HG02970 (cell line): ENCODE results near the gene RAB21.
"Not testable (repeated sequence)": the region's sequence is repeated elsewhere in the genome, so short reads cannot be mapped to it uniquely, and the experiment has no call there.

Experiments
- ATAC-seq: cut with Tn5 transposase; IDR thresholded peaks from one replicate; pipeline ENCODE4 v1.9.1; 2021; ENCODE audit warnings: mild to moderate bottlenecking, moderate library complexity, moderate number of reproducible peaks; ENCODE audit not compliant: unreplicated experiment, low FRiP score

RAB21 gene

DNA sequence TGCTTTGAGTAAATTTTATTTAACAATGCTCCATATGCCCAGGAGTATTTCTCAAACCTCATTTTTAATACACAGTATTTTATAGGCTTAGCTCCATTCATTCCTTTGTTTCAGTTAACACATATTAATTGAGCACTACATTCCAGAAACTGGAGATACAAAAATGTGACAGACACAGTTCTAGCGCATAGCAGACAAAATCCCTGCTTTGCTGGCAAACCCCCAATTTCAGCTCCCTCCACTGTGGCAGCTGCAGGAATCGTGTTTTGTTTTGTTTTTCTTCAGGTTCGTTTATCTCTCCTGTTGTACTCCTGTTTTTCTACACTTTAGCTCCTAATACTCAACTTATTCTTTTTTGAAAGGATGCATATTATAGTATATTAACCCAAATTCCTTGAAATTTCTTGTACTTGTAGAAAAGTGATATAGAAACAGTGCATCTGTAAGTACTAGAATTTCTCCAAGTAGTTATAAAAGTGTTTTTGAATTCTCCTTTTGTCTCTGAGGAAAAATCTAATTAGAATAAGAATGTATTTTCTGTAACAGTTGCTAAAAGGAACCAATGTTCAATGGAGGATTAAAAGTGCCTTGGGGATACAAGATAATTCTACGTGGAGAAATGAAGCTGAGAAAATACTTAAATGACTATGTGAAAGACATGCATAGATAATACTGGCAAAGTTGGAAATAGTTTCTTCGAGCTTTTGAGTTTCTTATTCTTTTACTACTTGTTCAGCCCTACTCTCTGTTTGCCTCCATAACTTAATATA lies 6.4 kb upstream of the RAB21 start:
- no peak for ATAC-seq

DNA sequence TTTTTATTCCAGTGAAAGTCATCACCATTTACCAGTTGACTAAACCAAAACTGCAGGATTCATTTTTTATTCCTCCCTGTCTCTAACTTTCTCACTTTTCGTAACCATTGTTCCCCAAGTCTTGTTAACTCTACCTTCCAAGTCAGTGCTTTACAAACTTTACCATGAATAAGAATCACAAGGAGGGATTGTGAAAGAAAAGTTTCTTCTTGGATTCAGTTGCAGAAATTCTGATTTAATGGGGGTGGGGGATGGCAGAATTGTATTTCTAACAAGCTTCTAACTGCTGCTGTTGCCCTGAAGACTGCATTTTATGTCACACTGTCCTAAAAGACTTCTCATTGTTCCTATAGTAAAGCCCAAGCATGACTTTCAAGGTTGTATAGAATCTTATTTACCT lies 5.0 kb upstream of the RAB21 start:
- ATAC-seq: no peak

DNA sequence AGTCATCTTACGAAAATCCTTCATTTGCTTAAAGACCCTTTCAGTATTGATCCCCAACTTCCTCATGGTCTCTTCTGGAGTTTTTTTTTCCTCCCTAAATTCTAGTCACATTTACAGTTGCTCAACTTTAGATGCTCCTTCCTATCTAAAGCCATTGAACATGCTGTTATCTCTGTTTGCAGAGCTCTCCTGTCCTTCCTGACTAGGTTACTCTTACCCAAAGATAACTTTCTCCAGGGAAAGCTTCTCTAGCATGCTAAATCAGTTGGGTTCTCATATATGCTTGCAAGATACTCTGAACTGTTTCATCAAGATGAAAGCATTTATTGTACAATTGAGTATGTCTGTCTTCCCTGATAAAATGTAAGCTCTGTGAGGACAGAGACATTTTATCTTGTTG lies 1.8 kb upstream of the RAB21 start:
- no peak for ATAC-seq

DNA sequence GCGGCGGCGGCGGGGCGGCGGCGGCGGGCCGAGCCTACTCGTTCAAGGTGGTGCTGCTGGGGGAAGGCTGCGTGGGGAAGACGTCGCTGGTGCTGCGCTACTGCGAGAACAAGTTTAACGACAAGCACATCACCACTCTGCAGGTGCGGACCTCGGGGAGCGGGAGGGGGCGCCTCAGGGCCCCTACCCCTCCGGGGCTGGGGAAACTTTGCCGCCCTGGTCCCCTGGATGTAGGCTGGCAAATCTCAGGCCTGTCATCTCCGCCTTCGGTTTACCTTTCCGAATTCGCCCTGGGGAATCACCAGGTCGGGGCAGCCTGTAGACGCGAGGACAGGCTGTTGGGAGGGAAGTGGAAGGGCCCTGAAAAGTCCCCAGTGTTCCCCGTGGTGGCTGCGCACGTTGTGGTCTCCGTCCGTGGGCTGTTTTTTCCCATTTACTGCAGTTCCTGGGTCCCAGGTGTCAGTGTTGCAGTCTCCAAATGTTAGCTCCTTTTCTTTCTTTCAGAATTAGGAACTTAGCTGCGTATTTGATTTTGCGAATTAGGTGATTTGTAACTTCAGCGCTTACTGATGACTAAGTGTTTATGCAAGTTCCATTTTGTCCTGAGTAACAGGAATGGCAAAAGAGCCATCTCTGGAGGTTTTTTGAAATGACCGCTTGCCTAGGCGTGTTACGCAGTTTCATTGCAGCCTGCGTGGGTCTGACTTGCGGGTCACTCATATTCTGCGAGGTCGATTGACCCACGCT lies 656 bp downstream of the RAB21 start:
- peak; percentile 50 for ATAC-seq

DNA sequence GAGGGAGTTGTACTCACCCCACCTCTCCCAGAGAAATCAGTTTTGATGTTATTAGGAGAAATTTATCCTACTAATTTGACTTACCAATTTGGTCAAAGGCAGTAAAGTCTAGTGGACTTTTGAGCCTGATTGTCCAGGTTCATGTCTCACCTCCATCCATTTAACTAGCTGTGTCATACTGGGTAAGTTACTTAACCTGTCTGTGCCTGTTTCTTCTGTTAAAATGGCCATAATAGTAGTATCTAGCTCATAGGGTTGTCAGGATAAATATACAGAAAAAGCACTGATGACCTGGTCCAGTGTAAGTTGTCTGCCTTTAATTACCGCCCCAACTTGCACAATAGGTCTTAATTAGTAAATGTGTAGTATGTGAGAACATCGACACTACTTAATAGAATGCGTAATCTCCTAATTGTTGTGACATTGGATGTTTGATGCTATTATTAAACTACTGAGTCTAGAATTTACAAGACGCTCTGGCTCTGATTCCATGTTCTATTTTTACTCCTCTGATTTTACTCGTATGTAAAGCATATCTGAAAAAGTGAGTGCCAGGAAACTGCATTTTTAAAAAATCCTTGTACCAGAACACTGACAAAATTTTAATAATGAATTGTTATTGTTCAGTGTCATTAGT lies 1.5 kb downstream of the RAB21 start:
- no peak for ATAC-seq

DNA sequence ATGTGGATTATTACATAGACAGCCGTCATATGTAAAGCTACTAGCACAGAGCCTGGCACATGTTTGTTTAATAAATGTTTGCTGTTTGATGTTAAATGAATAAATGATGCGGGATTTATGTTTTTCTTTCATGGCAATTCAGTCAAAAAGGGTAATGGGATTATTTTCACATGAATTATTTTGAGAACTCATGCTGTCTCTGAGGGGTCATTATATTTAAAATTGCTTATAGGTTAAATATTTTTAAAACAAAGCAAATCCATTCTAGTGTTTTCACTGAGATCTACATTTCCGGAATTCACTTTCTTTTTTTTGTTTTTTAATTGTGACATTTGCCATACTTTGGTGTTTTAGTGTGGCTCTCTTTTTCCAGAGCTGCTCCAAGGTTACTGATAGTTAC lies 5.3 kb downstream of the RAB21 start:
- ATAC-seq: no peak

DNA sequence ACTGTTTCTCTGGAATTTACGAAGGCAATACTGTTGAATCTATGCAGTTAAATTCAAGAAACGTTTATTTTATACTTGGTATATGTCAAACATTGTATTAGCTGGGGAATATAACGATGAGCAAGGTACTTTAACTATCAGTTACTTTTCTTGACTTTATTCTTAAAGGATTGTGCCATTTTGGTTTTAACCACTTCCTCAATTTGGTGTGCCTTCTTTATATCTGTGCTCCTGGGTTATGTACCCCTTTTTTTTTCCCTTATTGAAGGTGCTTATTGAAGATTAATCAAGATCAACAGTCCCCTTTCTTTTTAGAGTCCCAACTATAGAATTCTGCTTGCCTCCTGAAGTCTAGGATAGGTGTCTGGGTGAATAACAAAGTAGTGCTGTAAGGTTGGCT lies 5.8 kb downstream of the RAB21 start:
- ATAC-seq: no peak

DNA sequence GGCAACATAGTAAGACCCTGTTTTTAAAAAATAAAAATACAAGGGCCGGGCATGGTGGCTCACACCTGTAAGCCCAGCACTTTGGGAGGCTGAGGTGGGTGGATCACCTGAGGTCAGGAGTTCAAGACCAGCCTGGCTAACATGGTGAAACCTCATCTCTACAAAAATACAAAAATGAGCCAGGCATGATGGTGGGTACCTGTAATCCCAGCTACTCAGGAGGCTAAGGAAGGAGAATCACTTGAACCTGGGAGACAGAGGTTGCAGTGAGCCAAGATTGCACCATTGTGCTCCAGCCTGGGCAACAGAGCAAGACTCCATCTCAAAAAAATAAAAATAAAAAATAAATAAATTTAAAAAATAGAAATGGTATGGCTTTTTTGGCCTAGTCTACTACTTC lies 6.7 kb downstream of the RAB21 start:
- ATAC-seq: not testable (repeated sequence)

DNA sequence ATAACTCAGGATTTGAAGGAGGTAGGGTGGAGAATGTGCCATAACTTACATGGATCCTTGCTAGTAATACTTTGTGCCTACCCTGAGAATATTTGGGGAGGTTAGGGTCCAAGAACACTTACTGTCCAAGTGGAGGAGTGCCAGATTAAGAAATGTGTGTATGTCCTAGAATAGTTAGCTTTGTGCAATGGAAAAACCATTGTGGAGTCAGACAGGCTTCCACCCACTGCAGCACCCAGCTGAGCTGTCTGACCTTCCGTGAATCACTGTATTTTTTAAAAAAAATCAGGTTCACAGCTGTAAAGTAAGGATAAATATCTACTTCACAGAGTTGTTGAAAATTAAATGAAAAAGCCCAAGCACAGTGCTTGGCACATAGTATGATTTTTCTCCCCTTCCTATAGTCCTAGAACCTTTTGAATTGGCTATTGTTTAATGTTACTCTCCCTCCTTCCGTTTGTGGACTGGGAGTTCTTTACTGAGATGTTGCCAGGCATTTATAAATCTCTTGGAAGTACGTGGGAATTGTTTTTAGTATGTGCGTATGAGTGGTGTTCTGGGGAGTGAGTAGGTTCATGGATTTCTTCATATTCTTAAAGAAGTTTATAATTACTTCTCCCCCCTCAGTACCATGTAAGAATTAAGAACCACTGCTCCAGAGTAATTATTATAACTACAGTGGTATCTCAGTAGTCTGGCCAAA lies 9.2 kb downstream of the RAB21 start:
- no peak for ATAC-seq

DNA sequence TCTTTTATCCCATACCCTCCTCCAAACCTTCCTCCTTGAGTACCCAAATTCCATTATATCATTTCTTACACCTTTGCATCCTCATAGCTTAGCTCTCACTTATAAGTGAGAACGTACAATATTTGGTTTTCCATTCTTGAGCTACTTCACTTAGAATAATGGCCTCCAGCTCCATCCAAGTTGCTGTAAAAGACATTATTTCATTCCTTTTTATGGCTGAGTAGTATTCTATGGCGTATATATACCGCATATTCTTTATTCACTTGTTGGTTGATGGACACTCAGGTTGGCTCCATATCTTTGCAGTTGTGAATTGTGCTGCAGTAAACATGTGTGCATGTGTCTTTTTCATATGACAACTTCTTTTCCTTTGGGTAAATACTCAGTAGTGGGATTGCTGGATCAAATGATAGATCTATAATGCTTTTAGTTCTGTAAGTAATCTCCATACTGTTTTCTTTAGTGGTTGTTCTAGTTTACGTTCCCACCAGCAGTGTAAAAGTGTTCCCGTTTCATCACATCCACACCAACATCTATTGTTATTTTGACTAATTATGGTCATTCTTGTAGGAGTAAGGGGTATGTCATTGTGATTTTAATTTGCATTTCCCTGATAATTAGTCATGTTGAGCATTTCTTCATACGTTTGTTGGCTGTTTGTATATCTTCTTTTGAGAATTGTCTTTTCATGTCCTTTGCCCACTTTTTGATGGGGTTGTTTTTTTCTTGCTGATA lies 10.1 kb downstream of the RAB21 start:
- no peak for ATAC-seq

DNA sequence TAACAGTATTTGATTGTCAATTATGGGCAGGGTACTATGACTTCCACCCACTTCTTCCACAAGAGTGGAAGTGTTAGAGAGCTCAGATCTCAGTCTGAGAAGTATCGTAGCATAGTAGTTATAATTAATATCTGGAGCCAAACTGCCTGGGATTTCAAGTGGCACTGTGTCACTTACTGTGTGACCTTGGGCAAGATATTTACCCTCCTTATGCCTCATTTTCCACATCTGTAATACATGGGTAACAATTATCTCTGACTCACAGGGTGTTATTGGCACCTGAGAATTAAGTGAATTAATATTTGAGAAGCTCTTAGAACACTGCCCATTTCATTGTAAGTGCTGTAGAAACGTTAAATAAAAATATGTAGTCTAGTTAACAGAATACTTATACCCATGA lies 11.5 kb downstream of the RAB21 start:
- ATAC-seq: no peak

DNA sequence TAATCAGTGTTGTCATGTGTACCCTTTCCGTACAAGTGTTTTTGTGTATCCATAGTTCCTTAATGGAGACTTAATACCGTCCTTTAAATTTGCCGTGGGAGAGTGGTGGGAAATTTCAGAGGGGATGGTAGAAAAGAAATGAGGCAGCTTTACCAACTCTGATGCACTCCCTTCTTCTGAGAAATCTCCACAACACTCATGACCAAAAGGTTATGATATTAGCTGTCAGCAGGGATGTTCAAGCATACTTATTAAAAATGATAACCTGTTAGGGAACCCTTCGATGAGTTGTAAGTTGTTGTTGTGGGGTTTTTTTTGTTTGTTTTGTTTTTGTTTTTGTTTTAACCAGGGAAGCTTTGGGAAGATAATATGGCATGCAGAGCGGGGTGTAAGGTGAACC lies 12.5 kb downstream of the RAB21 start:
- no peak for ATAC-seq

DNA sequence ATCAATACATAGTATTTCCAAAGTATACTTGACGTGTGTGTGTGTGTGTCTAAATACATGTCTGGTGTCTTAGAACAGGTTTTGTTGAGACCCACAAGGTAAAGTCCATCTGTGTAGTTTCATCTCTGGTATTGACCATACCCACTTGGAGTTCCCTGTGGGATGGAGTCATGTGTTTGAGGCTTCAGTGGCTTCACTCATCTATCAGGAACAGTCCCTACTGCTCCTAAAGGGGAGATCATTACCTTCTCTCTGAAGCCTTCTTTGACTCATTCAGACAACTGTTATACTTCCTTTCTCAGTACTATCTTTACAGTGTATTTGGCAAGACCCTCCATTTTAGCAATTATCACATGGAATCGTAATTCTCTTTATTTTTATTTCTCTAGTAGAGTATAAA lies 14.2 kb downstream of the RAB21 start:
- ATAC-seq: no peak

DNA sequence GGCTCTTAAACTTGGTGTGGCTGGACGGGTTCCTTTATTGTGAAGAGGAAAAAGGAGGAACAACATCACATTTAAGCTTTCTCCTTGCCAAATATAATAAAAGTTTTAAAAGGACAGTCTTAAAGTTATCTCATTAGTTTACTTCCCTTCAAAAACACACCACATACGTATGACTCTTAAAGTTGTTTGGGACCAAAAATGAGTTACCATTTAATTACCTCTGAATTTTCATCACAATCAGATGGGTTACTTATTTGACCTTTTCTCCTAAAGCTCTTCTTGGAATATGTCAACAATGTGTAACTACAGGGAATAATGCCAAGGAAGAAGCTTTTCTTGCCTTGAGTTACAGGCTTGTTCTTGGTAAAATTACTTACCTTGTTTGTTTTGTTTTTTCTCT lies 16.4 kb downstream of the RAB21 start:
- no peak for ATAC-seq

DNA sequence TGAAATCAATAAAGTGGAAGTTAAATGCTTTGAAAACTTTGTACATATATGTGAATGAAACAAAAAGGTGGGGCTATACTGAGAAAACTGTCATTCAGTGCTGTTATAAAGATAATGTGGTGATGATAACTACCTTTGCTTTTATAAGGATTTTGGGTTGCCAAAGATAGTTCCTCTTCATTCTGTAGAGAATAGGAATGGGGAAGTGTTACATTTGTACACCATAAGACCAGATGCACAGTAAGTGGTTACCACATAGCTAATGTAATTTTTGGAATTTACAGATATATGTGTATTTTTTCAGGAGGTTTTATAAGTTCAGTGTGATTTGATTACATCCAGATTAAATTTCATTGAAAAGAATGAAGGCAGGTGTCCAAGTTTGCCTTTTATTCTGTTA lies 18.1 kb downstream of the RAB21 start:
- ATAC-seq: no peak

DNA sequence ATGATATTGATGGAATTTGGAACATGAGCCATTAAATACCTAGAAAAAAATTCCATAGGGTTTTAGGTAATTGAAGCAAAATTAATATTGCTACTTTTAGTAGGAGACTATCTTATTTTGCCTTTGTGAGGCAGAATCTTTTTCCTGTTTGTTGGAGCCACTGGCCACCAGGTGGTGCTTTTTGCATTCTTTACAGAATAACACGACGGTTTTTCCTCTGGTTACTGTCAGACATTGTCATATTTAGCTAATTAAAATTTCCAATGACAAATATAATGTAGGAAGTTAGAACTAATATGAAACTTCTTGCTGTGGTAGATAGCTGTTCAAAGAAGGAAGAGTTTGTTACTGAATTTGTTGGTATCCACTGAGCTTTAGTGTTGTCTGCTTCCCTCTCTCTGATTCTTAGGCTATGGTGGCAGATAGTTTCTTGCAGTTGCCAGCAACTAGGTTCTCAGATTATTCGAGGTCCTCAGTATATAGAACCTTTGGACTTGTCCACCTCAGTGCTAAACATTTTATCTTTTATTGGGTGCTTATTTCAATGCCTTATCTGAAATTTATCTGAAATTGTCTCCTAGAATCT lies 25.7 kb downstream of the RAB21 start:
- ATAC-seq: no peak

DNA sequence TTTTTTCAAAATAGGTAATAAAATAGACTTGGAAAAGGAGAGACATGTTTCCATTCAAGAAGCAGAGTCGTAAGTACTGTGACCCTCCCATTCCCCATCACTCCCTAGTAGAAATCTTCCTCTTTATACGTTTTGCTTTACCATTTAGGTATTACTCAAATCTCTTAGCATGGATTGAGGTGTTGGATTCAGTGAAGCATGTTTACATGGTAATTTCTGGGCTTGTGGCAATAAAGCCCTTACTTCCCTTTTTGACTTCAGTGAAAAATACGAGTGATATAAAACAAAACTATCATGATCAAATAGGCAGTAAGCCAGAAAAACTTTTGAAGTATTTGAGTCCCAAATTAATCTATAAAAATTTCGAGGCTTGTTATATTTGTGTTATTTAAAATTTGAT lies 27.4 kb downstream of the RAB21 start:
- no peak for ATAC-seq

DNA sequence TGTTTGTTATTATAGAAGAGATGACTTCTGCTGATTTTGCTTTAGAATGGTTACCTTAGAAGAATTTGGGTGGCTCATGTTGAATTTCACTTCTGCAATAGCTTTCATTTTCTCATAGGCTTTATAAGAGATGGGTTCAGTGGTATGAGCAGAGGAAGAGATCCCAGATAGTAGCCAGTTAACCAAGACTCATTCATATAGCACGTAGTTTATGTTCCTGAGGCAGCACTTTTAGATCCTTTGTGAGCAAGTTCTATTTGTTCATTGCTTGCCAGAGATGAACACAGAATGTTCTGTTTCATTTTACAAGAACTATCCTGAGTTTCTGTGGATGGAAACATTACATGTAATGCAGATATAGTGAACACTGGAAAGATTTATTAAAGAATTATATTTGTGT lies 32.2 kb downstream of the RAB21 start:
- no peak for ATAC-seq

DNA sequence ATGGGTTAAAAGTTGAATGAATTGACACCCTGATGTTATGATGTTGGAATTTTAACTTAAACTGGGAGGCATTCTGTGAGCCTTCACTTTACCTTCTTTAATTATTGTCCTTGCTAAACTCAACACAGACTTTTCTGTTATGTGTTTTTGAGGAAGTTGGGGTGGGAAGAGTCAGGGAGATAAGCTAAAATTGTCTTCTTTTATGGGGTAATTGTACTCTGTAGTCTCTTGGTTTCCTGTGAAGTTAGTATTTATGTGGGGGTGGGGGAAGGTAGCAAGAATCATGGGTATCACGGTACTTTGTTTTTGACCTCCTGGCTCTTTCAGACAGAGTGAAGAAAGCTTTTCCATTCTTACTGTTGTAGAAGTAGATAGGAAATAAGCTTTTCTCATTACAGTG lies 32.9 kb downstream of the RAB21 start:
- ATAC-seq: no peak

DNA sequence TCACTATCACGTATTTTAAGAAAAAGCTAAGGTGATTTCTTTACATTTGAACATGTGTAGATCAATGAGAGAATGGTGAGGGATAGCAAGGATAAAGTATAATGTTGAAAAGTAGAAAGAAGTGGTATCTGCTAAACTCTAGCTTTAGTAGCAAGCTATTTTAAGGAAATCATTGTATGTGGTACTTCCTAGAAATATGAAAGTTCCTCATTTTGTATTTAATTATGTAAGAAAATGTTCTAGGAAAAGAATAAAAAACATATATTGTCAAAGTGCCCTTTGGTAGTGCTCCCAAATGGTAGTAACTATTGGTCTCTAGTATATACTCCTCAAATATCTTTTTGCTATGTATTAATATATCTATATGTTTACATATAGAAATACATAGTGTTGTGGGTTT lies 35.7 kb downstream of the RAB21 start:
- no peak for ATAC-seq
